ENCODE data around the gene TBL1XR1.
"Not testable (repeated sequence)": the region's sequence is repeated elsewhere in the genome, so short reads cannot be mapped to it uniquely, and the experiment has no call there.

Gene TBL1XR1

DNA sequence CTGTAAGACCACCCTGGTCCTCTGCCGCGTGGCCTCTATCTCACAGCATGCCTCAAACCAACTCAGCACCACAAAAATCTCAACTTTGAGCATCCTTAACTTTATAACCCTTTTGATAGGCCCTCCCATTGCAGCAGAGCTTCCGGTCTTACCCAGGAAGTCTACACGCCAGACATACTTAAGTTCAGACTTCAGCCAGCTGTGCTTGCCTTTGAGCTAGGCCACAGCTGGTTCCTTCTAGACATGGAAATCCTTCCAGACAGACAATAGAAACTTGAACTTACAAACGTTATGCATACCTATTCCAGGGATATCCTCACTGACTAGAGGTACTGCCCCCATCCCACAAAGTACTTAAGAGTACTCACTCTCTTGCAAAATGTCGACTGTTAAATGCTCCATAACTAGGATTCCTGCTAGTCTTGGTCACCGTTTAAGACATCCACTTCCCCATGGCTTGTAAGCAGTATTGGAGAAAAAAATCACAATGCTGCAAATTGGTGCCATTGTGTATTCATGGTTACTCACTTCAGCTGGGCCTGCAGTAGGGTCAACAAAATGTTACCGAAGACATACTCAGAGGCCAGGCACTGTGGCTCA is 183.5 kb downstream of the TBL1XR1 start:
- DNase-seq (ENCODE audit: low read depth): no peak

DNA sequence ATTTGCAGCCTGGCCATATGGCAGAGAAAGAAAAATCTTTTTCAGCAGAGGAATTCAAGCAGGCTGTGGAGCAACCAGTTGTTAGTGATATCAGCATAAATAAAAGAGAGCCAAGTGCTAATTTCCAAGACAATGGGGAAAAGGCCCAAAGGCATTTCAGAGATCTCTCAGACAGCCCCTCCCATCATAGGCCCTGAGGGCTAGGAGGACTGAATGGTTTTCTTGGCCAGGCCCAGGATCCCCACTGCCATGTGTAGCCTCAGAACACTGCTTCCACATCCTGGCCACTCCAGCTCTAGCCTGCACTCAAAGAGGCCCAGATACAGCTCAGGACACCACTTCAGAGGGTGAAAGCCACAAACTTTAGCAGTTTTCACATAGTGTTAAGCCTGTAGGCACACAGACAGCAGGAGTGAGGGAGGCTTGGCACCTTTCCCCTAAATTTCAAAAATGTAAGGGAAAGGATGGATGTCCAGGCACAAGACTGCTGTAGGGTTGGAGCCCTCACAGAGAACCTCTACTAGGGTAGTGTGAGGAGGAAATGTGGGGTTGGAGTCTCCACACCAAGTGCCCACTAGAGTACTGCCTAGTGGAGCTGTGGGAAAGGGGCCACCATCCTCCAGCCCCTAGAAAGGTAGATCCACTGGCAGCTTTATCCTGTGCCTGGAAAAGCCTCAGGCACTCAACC is 191.4 kb downstream of the TBL1XR1 start:
- DNase-seq (ENCODE audit: low read depth): no peak

DNA sequence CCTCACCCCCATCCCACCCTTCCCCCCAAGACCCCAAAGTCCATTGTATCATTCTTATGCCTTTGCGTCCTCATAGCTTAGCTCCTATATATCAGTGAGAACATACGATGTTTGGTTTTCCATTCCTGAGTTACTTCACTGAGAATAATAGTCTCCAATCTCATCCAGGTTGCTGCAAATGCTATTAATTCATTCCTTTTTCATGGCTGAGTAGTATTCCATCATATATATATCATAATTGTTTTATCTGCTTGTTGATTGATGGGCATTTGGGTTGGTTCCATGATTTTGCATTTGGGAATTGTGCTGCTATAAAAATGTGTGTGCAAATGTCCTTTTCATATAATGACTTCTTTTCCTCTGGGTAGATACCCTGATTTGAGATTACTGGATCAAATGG is 197.1 kb downstream of the TBL1XR1 start:
- DNase-seq (ENCODE audit: low read depth): not testable (repeated sequence)

DNA sequence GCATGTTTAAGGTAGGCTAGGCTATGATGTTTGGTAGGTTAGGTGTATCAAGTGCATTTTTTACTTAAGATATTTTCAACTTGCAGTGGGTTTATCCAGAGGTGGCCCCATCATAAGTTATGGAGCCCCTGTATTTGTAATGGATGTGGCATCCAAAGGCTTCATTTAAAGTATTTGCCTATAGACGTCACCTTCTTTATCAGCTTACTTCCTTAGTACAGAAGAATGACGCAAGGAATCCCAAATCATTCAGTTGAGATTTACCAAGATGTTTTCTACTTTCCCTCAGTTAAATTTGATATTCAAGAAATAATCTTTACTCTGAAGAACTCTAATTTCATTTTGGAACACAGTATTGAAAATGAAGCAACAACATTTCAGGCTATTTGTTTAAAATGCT is 201.3 kb downstream of the TBL1XR1 start:
- no peak for DNase-seq (ENCODE audit: low read depth)

- no peak for DNase-seq (ENCODE audit: low read depth)
Observed at GRCh38 chr3:176994891-176995781, 202.1 kb downstream of the TBL1XR1 start.

DNA sequence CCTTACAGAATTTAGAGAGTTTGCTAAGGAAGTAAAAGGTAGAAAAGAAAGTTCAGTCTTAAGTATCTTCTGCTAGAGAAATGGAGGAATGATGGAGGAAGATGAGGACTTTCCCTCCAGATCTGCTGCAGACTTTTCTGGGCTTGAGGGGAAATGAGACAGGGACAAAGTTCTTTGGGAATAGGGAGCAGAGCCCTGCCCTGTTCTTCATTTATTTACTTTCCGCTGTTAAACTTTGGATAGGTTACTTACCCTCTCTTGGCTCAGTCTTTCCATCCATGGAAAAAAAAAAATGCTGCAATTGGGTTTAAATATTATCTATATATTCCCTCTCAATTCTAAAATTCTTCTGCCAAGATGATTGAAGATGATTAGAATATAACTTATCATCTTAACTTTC is 202.9 kb downstream of the TBL1XR1 start:
- DNase-seq (ENCODE audit: low read depth): no peak

DNA sequence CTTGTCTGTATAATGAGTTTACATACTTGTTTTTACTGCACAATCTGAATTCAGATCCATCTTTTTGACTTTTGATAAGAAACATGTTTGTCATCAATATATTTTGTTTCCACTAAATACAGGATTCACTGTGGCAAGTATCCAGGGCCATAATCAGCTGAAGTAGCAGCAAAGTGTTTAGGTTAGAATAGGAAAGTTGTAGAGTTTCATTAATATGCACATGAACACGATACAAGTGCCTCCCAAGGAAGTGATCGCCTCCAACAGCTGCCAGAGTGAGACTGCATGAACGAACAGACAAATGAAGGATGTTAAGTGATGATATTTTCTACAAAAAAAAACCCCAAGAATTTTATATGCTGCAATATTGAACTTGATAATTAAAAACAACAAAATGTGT is 204.3 kb downstream of the TBL1XR1 start:
- DNase-seq (ENCODE audit: low read depth): no peak

- DNase-seq (ENCODE audit: low read depth): no peak
Observed at GRCh38 chr3:176992565-176992964, 204.7 kb downstream of the TBL1XR1 start.

DNA sequence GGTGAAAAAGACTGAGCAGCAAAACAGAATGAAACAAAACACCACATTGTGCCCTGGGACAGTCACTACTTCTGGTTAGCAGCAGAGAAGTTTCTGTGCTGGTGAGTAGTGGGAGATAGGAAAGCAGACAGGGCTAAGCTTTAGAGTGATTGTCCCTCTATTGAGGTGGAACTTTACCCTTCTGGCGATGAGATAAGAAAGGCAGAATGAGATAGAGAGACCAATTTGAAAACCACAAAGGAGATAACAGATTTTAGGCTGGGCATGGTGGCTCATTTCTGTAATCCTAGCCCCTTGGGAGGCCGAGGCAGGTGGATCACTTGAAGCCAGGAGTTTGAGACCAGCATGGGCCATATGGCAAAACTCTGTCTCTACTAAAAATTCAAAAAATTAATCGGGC is 208.5 kb downstream of the TBL1XR1 start:
- no peak for DNase-seq (ENCODE audit: low read depth)

DNA sequence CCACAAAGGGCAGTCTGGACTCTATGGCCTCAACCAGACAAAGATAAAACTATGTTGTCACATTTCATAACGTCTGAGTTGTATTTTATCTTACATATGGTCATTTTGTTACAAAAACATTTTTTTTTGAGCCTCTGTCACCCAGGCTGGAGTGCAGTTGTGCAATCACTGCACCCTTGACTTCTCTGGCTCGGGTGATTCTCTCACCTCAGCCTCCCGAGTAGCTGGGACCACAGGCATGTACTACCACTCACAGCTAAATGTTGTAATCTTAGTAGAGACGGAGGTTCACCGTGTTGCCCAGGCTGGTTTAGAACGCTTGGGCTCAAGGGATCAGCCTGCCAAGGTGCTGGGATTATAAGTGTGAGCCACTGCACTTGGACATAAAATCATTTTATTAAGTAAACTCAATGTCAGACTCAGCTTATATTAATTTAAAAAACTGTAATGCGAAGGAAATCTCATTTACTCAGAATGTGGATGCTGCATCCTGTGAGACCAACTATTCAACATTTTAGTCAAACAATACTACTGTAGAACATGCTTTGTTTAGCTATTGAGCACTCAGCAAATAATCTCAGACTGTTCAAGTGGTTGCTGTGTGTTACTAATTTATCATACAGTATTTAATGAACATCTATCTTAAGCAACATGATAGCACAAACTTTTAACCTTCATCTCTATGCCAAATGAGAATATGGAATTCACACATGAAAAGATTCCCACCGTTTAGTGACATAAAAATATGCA is 209.2 kb downstream of the TBL1XR1 start:
- DNase-seq (ENCODE audit: low read depth): peak; percentile 41

- DNase-seq (ENCODE audit: low read depth): no peak
Observed at GRCh38 chr3:176978441-176978840, 218.8 kb downstream of the TBL1XR1 start.

DNA sequence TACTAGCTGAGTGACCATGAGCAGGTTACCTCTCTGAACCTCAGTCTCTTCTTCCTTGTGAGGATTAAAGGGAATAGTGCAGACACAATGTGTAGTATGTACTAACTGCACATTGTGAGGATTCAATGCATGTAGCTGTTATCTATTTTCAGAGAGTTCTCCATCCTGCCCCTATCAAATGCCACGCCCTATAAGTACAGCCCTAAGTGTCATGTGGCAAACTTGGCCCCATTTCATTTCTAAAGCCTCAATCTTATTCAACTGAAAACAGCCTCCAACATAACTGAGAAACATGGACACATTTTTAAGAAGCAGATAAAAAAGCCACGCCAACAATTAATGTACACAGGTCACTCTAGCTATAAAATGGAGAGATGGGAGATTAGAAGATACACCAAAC is 220.0 kb downstream of the TBL1XR1 start:
- DNase-seq (ENCODE audit: low read depth): no peak

DNA sequence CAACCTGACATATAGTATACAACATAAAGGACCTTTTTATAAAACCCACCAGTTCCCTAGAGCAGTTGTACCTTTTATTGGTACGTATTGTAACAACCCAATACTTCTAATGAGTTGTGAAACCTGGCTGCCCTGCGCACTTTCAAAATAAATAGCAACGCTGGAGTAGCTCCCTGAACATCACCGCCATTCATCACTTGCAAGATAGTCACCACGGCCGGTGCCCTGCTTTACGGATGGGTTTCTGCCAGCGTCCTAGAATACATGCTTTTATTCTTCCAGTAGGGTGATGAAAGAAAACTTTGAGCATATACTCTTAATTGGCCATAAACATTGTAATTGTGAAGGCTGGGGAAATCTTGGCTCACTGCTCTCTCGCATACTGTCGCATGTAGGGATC is 220.7 kb downstream of the TBL1XR1 start:
- DNase-seq (ENCODE audit: low read depth): no peak

DNA sequence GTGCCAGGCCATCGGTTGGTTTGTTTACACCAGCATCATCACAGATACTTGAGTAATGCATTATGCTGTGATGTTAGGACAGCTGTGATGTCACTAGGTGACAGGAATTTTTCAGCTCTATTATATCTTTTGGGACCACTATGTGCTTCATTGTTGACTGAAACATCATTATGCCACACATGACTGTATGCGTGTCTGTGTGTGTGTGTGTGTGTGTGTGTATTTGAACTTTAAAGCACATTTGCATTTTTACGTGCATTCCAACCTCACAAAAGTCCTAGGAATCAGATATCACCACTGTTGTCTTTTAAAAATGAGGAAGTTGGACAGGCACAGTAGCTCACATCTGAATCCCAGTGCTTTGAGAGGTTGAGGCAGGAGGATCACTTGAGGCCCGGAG is 223.0 kb downstream of the TBL1XR1 start:
- DNase-seq (ENCODE audit: low read depth): no peak

- DNase-seq (ENCODE audit: low read depth): no peak
Observed at GRCh38 chr3:176971613-176972174, 225.6 kb downstream of the TBL1XR1 start.

GRCh38 chr3:176970770-176971169 is 226.5 kb downstream of the TBL1XR1 start:
- DNase-seq (ENCODE audit: low read depth): no peak

- no peak for DNase-seq (ENCODE audit: low read depth)
Observed at GRCh38 chr3:176969506-176969905, 227.8 kb downstream of the TBL1XR1 start.

Data from non-pigmented ciliary epithelial cell (primary cell).